ENCODE data around the gene ARG1.
"Not testable (repeated sequence)": the region's sequence is repeated elsewhere in the genome, so short reads cannot be mapped to it uniquely, and the experiment has no call there.

ARG1 gene

DNA sequence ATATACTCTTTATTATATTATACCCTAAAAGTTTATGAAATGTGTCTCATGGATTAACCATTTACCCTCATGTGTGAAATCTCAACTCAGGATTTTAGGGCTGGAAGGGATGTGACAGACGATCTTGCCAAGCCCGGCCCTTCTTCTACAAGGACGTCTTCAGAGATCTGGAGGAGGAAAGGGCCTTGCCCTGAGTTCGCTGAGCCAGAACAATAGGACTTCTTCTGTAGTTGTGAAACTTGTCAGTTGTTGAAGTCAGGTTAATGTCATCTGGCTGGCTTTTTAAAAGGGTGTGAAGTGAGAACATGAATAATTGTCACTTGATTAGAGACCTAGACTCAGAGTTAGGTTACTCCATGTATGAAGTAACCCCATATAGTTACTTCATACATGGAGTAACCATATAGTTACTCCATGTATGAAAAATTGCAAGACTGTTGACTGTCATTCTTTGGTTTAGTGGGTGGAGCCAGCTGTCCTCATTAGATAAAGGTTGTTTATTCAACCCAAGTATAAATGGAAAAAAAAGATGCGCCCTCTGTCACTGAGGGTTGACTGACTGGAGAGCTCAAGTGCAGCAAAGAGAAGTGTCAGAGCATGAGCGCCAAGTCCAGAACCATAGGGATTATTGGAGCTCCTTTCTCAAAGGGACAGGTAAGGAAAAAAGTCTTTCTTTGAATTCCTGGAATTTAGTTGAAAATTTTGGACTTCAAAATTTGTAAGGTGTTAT is at the start of gene ARG1:
Gene ARG1, plus strand, starts transcription at position 541 of the 730 bp plus-strand sequence. Its CDS starts 57 bp downstream, at position 598.
- no peak for DNase-seq

DNA sequence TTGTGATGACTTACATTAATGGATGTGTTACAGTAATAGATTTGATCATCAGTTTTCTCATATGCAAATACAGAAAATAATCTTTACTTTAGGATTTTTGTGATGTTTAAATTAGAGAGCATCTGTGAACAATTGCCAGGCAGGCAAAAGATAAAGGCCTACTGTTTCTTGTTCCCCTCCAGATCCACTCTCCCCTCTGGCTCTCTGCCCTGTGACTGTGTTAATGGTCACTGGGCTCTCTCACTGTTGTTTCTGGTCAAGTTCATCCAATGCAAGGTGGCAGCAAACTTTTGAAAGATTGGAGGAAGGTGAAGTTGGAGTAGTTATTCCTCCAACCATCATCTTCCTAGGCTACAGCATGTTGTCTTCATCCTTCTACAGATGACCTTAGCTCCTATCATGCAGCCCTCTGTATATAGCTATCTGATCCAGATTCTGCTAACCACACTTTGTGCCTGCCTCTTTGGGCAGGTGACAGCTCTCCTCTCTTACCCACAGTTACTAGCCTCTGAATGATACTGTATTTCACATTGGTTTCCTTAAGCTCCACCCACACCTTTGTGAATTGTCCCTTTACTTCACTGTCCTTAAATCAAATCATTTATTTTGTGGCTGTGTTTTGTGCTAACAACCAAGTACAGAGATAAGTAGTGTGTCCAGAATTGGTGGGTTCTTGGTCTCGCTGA is 48.9 kb upstream of the ARG1 start:
- no peak for DNase-seq

DNA sequence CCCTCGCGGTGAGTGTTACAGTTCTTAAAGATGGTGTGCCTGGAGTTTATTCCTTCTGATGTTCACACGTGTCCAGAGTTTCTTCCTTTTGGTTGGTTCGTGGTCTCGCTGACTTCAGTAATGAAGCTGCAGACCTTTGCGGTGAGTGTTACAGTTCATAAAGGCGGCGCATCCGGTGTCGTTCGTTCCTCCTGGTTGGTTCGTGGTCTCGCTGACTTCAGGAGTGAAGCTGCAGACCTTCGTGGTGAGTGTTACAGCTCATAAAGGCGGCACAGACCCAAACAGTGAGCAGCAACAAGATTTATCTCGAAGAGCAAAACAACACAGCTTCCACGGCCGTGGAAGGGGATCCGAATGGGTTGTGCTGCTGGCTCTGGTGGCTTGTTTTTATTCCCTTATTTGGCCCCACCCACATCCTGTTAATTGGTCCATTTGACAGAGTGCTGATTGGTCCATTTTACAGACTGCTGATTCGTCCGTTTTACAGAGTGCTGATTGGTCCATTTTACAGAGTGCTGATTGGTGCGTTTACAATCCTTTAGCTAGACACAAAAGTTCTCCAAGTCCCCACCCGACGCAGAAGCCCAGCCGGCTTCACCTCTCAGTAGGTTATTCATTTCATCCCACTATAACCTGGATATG is 48.2 kb upstream of the ARG1 start:
- DNase-seq = no peak

DNA sequence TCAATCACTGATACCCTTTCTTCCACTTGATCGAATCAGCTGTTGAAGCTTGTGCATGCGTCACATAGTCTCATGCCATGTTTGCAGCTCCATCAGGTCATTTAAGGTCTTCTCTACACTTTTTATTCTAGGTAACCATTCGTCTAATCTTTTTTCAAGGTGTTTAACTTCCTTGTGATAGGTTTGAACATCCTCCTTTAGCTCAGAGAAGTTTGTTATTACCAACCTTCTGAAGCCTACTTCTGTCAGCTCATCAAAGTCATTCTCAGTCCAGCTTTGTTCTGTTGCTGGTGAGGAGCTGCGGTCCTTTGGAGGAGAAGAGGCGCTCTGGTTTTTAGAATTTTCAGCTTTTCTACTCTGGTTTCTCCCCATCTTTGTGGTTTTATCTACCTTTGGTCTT is 42.1 kb upstream of the ARG1 start:
- DNase-seq = not testable (repeated sequence)

DNA sequence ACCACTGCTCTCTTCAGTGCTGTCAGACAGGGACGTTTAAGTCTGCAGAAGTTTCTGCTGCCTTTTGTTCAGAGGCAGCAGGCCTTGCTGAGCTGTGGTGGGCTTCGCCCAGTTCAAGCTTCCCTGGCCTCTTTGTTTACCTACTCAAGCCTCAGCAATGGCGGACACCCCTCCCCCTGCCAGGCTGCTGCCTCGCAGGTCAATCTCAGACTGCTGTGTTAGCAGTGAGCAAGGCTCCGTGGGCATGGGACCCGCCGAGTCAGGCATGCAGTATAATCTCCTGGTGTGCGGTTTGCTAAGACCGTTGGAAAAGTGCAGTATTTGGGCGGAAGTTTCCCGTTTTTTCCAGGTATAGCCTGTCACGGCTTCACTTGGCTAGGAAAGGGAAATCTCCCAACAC is 41.3 kb upstream of the ARG1 start:
- not testable (repeated sequence) for DNase-seq

DNA sequence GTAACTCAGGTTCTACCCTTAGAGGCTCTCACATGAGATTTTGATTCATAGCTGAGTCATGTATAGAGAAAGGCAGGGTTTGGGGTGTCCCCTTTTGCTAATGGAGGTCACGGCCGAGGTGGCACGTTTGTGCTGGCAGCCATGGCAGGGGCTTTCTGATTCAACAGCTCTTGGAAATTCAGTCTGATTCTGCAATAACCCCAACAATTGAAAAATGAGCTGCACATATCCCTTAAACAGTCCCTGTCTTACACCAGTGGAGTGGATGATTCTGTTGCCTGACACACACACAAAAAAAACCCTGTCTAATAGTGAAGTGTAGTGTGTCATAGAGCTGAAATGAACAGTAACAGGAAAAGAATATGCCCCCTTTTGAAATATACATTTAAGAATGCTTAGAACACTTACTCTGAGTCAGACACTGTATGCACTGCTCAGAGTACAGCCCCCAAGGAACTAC is 40.4 kb upstream of the ARG1 start:
- no peak for DNase-seq

DNA sequence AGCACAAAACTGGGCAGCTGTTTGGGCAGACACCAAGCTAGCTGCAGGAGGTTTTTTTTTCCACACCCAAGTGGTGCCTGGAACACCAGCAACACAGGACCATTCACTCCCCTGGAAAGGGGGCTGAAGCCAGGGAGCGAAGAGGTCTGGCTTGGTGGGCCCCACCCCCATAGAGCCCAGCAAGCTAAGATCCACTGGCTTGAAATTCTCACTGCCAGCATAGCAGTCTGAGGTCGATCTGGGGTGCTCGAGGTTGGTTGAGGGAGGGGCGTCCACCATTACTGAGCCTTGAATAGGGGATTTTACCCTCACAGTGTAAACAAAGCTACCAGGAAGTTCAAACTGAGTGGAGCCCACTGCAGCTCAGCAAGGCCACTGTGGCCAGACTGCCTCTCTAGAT is 34.4 kb upstream of the ARG1 start:
- not testable (repeated sequence) for DNase-seq

DNA sequence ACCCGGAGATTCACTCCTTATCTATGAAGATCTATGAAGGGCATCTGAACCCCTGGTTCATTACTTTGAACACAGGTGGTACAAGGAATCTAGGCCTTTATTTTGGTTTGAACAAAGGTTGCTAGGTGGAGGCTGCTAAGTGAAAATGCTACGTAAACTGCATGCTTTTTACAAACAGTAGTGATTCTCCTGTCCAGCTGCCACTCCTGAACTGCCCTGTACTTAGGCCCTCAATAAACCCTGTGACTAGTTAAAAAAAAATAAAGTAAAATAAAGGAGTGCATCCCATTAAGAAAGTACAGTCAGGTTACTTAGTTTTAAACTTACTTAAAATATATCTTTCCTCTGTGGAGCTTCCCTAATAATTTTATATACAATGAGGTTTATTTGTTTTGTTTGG is 27.7 kb upstream of the ARG1 start:
- DNase-seq = no peak

DNA sequence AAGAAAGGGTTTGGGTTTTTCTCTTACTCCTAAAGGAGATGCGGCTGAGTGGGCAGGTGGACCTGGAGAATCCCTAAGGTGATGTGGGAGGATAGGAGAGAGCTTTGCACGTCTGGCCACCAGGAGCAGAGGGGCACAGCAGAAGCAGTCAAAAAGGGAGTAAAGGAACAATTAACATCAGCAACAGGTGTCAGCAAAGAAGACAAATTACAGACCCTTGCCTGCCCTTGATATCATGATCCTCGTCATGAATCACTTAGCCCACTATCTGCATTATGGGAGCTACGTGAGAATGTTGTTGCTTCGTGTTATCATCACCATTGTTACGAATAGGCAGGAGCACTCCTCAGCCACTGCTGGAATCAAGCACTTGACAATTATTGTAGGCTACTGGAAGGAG is 25.5 kb upstream of the ARG1 start:
- no peak for DNase-seq

DNA sequence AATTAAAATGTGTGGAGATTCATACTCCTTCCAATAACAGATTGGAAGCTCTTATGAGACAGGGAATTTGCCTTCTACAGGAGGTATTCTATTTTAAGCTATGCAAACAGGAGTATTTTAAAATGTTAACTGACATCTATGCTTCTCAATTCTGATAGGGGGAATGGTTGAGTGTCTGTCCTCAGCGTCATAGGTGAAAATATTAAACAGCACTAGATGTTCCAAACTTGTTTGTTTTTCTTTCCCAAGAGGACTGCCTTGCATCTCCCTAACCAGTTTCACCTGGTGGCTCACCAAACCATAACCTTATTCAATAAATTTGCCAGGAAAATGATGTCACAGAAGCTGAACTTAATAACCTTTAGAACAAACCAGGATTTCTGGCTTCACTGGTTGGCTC is 24.6 kb upstream of the ARG1 start:
- DNase-seq = no peak

DNA sequence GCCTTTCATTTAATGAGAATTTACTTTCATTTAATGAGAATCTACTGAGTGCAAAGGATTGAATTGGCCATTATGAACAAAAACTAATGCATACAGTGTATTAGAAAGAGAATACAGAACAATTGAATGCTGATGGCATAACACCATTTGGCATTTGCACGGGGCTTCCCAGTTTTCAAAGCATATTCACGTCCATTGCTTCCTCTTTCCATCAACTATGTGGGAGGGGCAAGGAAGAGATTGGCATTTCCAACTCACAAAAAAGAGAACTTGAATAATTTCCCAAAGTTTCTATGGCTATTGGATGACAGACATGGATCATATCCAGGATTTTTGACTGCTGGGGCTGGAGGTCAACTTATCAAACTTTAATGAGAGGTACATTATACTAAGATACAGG is 23.2 kb upstream of the ARG1 start:
- DNase-seq = no peak

DNA sequence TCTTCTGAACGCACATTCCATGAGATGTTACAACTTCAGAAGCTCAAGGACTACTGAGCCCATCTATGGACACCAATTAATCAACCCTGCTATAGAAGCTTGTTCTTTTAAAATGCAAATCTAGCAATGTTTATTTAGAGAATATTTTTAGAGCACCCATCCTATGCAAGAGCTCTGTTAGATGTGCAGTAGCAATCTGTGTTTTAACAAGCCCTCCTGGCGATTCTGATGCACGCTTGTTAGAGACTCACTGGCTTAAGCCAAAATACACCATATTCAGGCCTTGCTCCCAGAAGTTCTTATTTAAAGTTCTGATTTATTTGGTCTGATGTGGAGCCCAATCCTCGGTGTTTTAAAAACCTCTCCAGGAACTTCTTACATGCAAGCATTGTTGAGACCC is 21.1 kb upstream of the ARG1 start:
- no peak for DNase-seq

DNA sequence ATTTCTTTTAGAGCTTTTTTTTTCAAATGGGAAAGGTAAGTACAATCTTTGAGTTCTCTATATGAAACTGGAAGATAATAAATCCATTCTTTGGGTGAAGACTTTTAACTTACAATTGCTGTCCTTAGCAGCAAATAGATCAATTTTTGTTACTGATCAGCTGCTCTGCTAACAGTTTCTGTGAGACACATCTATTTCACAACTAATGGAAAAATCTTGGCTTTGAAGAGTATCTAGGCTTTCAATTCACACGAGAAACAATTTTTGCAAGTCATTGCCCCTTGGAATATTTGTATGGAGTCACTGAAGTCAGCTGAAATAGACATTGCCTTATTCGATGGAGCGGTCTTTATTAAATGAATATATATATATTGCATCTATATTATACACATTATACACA is 20.5 kb upstream of the ARG1 start:
- DNase-seq = no peak

DNA sequence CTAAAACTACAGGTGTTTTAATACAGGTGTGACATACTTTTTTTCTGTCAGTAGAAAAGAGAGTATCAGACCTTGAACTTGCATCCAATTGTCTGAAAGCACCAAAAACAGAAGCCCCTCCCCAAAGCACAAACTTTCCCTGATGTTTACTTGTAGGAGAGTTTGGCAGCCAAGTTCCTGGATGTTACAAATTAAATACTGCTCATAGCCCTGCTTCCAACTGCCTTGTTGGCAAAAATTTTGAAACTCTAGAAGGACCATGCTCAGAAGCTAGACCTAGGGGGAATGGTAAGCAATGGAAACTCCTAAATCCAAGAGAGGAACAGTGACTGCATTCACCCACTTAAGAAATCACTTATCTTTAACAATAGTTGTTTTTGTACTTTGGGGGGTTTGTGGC is 17.0 kb upstream of the ARG1 start:
- no peak for DNase-seq

DNA sequence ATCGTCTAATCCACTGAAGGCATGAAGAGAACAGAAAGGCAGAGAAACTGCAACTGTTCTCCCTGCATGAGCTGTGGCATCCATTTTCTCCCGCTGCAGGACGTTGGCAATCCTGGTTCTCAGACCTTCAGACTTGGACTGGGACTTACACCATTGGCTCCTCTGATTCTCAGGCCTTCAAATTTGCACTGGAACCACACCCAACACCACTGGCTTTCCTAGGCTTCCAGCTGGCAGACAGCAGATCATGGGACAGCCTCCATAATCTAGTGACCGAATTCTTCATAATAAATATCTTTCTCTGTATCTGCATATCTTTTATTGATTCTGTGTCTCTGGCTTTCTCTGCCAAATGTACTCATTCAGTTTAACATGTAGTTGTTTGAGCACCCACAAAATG is 14.1 kb upstream of the ARG1 start:
- DNase-seq = no peak

DNA sequence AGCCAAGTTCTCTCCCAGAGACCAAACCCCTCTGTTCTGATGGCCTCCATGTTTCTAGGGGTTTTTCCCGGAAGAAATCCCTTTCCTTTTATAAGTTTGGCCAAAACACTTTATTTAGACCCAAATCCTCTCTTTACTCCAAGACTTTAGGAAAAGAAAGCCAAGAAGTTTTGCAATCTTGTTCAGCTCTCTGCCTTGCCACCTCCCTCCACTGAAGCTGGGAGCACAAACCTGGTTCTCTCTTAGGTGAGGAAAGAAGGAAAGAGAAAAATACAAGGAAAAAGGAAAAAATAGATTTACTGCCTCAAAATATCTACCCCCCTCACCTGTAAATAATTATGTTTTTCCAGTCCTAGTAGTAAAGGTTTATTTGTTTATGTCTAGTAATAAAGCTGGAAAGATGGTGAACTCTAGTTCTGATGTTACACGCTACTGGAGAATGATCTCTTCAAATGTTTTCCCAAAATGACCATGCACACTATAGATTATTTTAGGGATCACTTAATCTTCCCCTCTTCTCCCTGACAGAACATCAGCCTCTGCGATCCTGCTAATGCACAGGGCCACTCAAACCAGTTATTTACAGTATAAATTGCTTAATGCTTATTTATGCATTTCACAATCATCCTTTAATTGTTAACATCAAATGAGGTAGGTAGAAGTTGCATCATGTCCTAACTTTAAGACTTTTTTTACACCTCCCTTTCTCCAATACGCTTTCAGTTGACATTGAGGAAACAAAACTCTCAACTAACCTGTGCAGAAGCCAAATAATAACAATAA is 10.9 kb upstream of the ARG1 start:
- no peak for DNase-seq

DNA sequence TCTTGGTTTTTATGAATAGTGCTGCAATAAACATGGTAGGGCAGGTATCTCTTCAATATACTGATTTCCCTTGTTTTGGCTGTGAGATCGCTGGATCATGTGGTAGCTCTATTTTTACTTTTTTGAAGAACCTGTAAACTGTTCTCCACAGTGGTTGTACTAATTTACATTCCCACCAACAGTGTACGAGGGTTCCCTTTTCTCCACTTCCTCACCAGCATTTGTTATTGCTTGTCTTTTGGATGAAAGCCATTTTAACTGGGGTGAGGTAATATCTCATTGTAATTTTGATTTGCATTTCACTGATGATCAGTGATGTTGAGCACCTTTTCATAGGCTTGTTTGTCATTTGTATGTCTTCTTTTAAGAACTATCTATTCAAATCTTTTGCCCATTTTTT is 8.0 kb upstream of the ARG1 start:
- DNase-seq = no peak

DNA sequence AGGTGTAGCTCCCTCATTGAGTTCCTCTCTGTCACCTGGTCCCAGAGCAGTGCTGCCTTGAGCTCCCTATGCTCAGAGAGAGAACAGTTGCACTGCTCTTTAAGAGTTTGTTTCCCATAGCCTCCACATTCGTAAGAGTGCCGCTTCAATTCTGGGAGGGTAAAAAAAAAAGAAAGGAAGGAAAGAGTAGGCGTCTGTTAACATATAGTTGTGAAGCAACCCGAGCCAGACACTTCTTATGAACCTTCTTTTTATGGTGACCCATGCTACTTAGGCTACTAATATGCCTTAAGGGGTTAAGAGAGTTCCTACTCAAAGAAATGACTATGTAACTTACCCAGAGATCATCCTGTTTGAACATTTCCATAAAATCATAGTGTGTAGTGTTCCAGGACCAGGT is 4.3 kb upstream of the ARG1 start:
- DNase-seq = no peak

DNA sequence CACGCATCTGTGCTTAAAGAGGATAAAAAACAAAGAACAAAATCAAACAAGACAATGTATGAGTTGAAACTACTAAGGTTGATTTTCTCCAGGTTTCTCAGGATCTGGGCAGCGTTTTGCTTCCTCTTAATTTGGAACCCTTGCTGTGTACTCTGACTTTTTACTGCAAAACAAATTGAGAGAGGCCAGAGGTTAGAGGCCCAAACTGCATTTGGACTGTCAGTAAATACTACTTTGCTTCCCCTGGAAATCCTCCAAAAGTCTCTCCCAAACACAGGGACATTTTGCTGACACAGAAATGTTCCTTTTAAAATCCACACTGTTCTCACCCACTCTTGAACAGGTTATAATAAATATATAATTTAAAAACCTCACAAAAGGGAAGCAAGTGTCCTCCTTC is 1.1 kb downstream of the ARG1 start:
- DNase-seq = no peak

DNA sequence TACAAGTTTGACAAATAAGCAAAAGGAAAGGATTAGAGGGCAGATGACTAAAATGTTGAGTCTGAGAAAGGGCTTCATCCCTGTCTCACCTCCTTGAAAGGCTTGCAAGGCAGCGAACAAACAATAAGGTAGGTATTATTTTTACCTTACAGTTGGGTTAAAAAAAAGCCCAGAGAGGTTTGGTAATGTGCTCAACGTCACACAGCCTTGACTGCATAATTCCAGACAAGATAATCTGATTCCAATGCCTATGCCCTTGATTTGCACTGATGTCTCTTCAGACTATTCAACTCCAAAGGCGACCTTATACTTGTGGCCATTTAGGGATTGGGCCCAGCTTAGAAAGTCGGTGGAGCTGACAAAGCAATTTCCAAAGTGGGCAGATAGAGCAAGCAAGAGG is 1.7 kb downstream of the ARG1 start:
- no peak for DNase-seq

DNA sequence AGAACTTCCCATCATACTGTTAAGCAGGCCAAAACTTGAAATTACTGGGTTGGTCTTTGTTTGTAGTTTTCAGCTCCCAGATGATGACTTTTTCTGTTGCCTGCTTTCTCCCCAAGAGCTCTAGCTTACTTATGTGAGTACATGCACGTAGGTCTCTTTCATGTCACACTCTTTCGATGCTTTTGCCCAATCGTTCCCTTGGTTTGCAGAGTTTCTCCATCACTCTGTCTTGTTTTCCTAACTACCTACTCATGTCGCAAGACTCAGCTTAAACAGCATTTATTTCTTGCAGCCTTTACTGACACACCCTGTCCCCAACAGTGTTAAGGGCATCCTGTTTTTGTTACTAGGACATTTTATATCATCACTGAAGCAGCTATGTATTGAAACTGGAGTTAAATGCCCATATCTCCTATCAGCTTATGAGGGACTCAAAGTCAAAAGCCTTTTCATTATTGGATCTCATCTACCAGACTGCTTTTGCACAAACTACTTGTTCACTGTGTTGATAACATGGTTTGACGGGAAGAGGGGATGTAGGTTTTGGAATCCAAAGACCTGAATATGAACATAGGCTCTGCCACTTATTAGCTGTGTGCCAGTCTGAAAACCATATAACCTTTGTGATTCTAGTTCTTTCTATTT is 2.9 kb downstream of the ARG1 start:
- DNase-seq = no peak

DNA sequence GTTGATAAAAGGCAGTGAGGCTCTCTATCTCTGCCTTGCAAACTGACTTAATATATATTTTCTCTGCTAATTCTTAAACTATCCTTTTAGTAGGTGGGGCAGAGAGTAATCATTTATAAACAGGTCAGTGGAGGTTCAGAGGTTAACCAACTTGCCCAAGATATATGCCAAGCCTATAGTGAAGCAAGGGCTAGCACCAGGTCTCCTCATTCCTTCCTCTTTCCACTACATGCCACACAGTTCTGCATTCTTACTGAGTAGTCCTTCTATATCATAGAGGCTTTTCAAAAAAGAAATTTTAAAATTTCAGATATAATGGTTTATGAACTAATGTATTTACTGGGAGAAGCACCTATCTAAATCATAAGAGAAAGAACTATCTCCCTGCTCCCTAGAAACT is 8.5 kb downstream of the ARG1 start:
- no peak for DNase-seq

DNA sequence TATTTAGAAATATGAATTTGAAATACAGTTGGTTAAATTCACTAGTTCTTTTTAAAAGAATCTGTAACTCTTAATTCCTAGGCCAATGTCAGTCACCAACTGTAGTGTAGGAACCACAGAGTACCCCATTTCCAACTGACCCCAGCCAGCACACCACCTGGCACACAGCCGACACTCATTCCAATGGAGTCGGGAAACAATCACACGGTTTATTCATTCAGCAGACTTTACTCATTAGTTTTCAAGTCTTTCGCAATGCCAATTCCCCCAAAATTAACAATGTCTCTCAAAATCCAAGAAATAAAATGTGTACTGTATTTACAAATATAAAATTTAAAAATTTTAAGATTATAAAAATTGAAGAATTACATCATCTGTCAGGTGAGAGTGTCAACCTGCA is 13.5 kb downstream of the ARG1 start:
- no peak for DNase-seq
